CD1c-positive myeloid dendritic cell (primary cell): ENCODE results near the gene PICK1.

ENCODE experiments used
- DNase-seq: peaks from one replicate; pipeline ENCODE4 v3.0.0-alpha.2; 2016; ENCODE audit errors: extremely low spot score

PICK1 gene

GRCh38 chr22:38049812-38050619 is 7.2 kb upstream of the PICK1 start:
- no peak for DNase-seq

- DNase-seq: no peak
Measured at GRCh38 chr22:38050720-38051119, 6.5 kb upstream of the PICK1 start.

- DNase-seq: no peak
Measured at GRCh38 chr22:38051261-38051660, 5.9 kb upstream of the PICK1 start.

- peak; percentile 82 for DNase-seq
Measured at GRCh38 chr22:38051900-38052862, 5.0 kb upstream of the PICK1 start.

- DNase-seq: peak; percentile 81
Measured at GRCh38 chr22:38062791-38063190, 5.6 kb downstream of the PICK1 start.

GRCh38 chr22:38065539-38065938 is 8.3 kb downstream of the PICK1 start:
- DNase-seq: no peak

GRCh38 chr22:38066381-38067027 is 9.3 kb downstream of the PICK1 start:
- DNase-seq: no peak

- no peak for DNase-seq
Measured at GRCh38 chr22:38067028-38067415, 9.8 kb downstream of the PICK1 start.

- no peak for DNase-seq
Measured at GRCh38 chr22:38067761-38068360, 10.7 kb downstream of the PICK1 start.

- no peak for DNase-seq
Measured at GRCh38 chr22:38068641-38069371, 11.6 kb downstream of the PICK1 start.

GRCh38 chr22:38069372-38070249 is 12.4 kb downstream of the PICK1 start:
- no peak for DNase-seq

GRCh38 chr22:38070250-38070921 is 13.2 kb downstream of the PICK1 start:
- no peak for DNase-seq

GRCh38 chr22:38071421-38072321 is 14.5 kb downstream of the PICK1 start:
- DNase-seq: no peak

GRCh38 chr22:38072322-38073149 is 15.3 kb downstream of the PICK1 start:
- no peak for DNase-seq

- DNase-seq: no peak
Measured at GRCh38 chr22:38073150-38074130, 16.2 kb downstream of the PICK1 start.
